Uterus (tissue), 4 donors: ENCODE data around the gene CLPSL1. TPM values are rescaled to one million over a fixed set of nuclear protein-coding genes. Genes with fewer than 3 reads are reported as not detected.

Source experiments
- DNase-seq, 2 donors: peaks; one replicate each; pipeline ENCODE4 v3.0.0-alpha.2; 2019 to 2020
- H3K27ac ChIP-seq, 2 donors: fragments of 200-600 bp; sonication (generic); 1 replicate in 1 of 2; 2 replicates in 1 of 2; pipeline ENCODE4 v1.5.1; 2016 to 2018
- H3K27me3 ChIP-seq, 2 donors: fragments of 200-600 bp; sonication (generic); one replicate each; pipeline ENCODE4 v1.5.1; 2018 to 2019; ENCODE audit warnings: control low read depth in 1 of 2
- H3K36me3 ChIP-seq, 2 donors: fragments of 200-600 bp; sonication (generic); one replicate each; pipeline ENCODE4 v1.5.1; 2019; ENCODE audit warnings: control low read depth in 1 of 2
- H3K4me1 ChIP-seq, 2 donors: fragments of 200-600 bp; sonication (generic); one replicate each; pipeline ENCODE4 v1.5.1; 2018 to 2019; ENCODE audit warnings: control low read depth in 1 of 2
- H3K4me3 ChIP-seq, 2 donors: fragments of 200-600 bp; sonication (generic); 1 replicate in 1 of 2; 2 replicates in 1 of 2; pipeline ENCODE4 v1.5.1; 2018 to 2019; ENCODE audit warnings: mild to moderate bottlenecking in 1 of 2
- H3K9me3 ChIP-seq, 2 donors: fragments of 200-600 bp; sonication (generic); one replicate each; pipeline ENCODE4 v1.5.1; 2019; ENCODE audit warnings: control low read depth in 1 of 2
- CTCF ChIP-seq, 4 experiments: fragments of 200-600 bp in 2 of 4; fragments of 450-650 bp in 2 of 4; sonication (generic) in 2 of 4; IDR thresholded peaks; one replicate each; pipeline ENCODE4 v1.5.1; 2016 to 2019; ENCODE audit warnings: antibody characterized with exemption in 4 of 4, mild to moderate bottlenecking in 2 of 4, moderate library complexity in 1 of 4
- POLR2A ChIP-seq, 2 donors: fragments of 450-650 bp; IDR thresholded peaks; one replicate each; pipeline ENCODE4 v1.6.1; 2016; ENCODE audit warnings: antibody characterized with exemption in 2 of 2, mild to moderate bottlenecking in 1 of 2, moderate library complexity in 1 of 2
- intact Hi-C: fragments of 100-400 bp; cut with DNase I; formaldehyde crosslinking; loops from one replicate; pipeline ENCODE4 v1.15.1; 2023; ENCODE audit warnings: low total_unique reads
- total RNA-seq, 4 donors: library from RNA; depleted of rRNA in 3 of 4; stranded (reverse); fragments of >200 nt in 3 of 4; gene quantifications; one replicate each; pipeline versions ENCODE4 v1.1.0 to v1.2.4, GENCODE V29; 2014 to 2023
- donor health status: DM: yes; HTN: yes; CAD: no.

The CLPSL1 gene
- total RNA-seq, 4 donors from 2014 or later, result not detected

GRCh38 chr6:35757456-35758123 is 23.2 kb upstream of the CLPSL1 start:
- Histone ChIP-seq H3K27ac (no peak overlapping the region), H3K9me3 (no peaks in the 10 kb centered on the region), H3K27me3 (peaks cover 0 to 8% of the 10 kb centered on the region in 2 donors), H3K36me3 (no peaks in the 10 kb centered on the region), H3K4me3 (no peak overlapping the region), H3K4me1 (no peaks in the 10 kb centered on the region)
- TF ChIP-seq POLR2A (IDR thresholded peaks at IDR 0.05) (no peak), CTCF (IDR thresholded peaks at IDR 0.05) (no peak)
- DNase-seq, result no peak
- intact Hi-C loops, result no loop called here

- Histone ChIP-seq H3K4me1 (no peaks in the 10 kb centered on the region), H3K4me3 (no peak overlapping the region), H3K27me3 (peaks cover 0 to 8% of the 10 kb centered on the region in 2 donors), H3K9me3 (no peaks in the 10 kb centered on the region), H3K36me3 (no peaks in the 10 kb centered on the region), H3K27ac (no peak overlapping the region)
- intact Hi-C loops, result no loop called here
- DNase-seq, result no peak
- no peak for TF ChIP-seq POLR2A (IDR thresholded peaks at IDR 0.05)
- TF ChIP-seq CTCF (IDR thresholded peaks at IDR 0.05), result no peak
These were observed 21.4 kb upstream of the CLPSL1 start for GRCh38 chr6:35759426-35759825.

GRCh38 chr6:35765739-35766138 is 15.1 kb upstream of the CLPSL1 start:
- Histone ChIP-seq H3K9me3 (no peaks in the 10 kb centered on the region), H3K4me3 (no peak overlapping the region), H3K36me3 (no peaks in the 10 kb centered on the region), H3K27me3 (peaks cover 0 to 8% of the 10 kb centered on the region in 2 donors), H3K27ac (no peak overlapping the region), H3K4me1 (no peaks in the 10 kb centered on the region)
- no peak for DNase-seq
- no peak for TF ChIP-seq CTCF (IDR thresholded peaks at IDR 0.05)
- TF ChIP-seq POLR2A (IDR thresholded peaks at IDR 0.05), result no peak
- intact Hi-C loops, result no loop called here

GRCh38 chr6:35769211-35769610 is 11.6 kb upstream of the CLPSL1 start:
- intact Hi-C loops, result no loop called here
- H3K27me3 ChIP-seq, result no peaks in the 10 kb centered on the region
- H3K27ac ChIP-seq, result no peak overlapping the region
- no peaks in the 10 kb centered on the region for H3K4me1 ChIP-seq
- H3K4me3 ChIP-seq, result no peak overlapping the region
- H3K9me3 ChIP-seq, result no peaks in the 10 kb centered on the region
- DNase-seq, result no peak
- H3K36me3 ChIP-seq, result no peaks in the 10 kb centered on the region
- TF ChIP-seq POLR2A (IDR thresholded peaks at IDR 0.05) (no peak), CTCF (IDR thresholded peaks at IDR 0.05) (no peak)

- Histone ChIP-seq H3K4me3 (no peak overlapping the region), H3K36me3 (no peaks in the 10 kb centered on the region), H3K4me1 (no peaks in the 10 kb centered on the region), H3K9me3 (no peaks in the 10 kb centered on the region), H3K27me3 (no peaks in the 10 kb centered on the region), H3K27ac (no peak overlapping the region)
- intact Hi-C loops, result no loop called here
- no peak for DNase-seq
- TF ChIP-seq POLR2A (IDR thresholded peaks at IDR 0.05), result no peak
- no peak for TF ChIP-seq CTCF (IDR thresholded peaks at IDR 0.05)
These were observed 9.5 kb upstream of the CLPSL1 start for GRCh38 chr6:35771343-35771627.
